BJ (cell line): ENCODE data around the gene COL9A2. TPM values are rescaled to one million over a fixed set of nuclear protein-coding genes. Genes with fewer than 3 reads are reported as not detected.

Source experiments
- CTCF ChIA-PET: fragments of 350-600 bp; formaldehyde crosslinking; extraction: SDS; loops from one replicate; lab custom pipeline; 2021; ENCODE audit warnings: antibody characterized with exemption, inconsistent platforms; lab: Yijun Ruan, JAX
- POLR2A ChIA-PET: fragments of 300-600 bp; sonication (Branson Sonifier 250); formaldehyde crosslinking; extraction: SDS; loops from one replicate; lab custom pipeline; 2021; ENCODE audit warnings: antibody characterized with exemption; lab: Charles Lee
- DNase-seq: peaks from one replicate; pipeline ENCODE4 v3.0.0-alpha.2; 2011; ENCODE audit warnings: low read depth
- H3K27me3 ChIP-seq: 2 replicates; pipeline ENCODE4 v1.6.0; 2011; ENCODE audit warnings: low read length; ENCODE audit not compliant: control insufficient read depth, insufficient read depth
- H3K36me3 ChIP-seq: 2 replicates; pipeline ENCODE4 v1.5.1; 2011; ENCODE audit warnings: low read length; ENCODE audit not compliant: control insufficient read depth, insufficient read depth
- H3K4me3 ChIP-seq: 2 replicates; pipeline ENCODE4 v1.5.1; 2011; ENCODE audit warnings: low read depth, mild to moderate bottlenecking, control low read depth, low read length
- CTCF ChIP-seq: IDR thresholded peaks from 2 replicates; pipeline ENCODE4 v1.5.1; 2011; ENCODE audit warnings: low read depth, mild to moderate bottlenecking, control low read depth, inconsistent platforms, low read length, moderate library complexity; ENCODE audit not compliant: insufficient read depth
- polyA plus RNA-seq: library from polyadenylated mRNA; depleted of rRNA; stranded (reverse); fragments of >200 nt; gene quantifications from 2 replicates; pipeline ENCODE4 v1.2.3, GENCODE V29; 2011

The COL9A2 gene
- polyA plus RNA-seq, 1 experiment = 0.07 TPM

GRCh38 chr1:40265298-40265697 lies 51.8 kb downstream of the COL9A2 start:
- H3K36me3 ChIP-seq = peaks cover 12% of the 10 kb centered on the region
- no peak for TF ChIP-seq CTCF
- CTCF ChIA-PET = interaction anchor here (2.2 kb wide), 1 partner anchor 139 kb away, joined by 4 read pairs; no protein-coding TSS in a partner anchor

GRCh38 chr1:40264354-40264781 lies 52.7 kb downstream of the COL9A2 start:
- Histone ChIP-seq H3K27me3 (no peaks in the 10 kb centered on the region), H3K4me3 (no peak overlapping the region), H3K36me3 (peaks cover 12% of the 10 kb centered on the region)
- no peak for DNase-seq
- no peak for TF ChIP-seq CTCF
- ChIA-PET POLR2A (no interaction called here), CTCF (interaction anchor here (2.2 kb wide), 1 partner anchor 140 kb away, joined by 4 read pairs; no protein-coding TSS in a partner anchor)

More at GRCh38 chr1:40265298-40265697, 51.8 kb downstream of the COL9A2 start:
- Histone ChIP-seq H3K4me3 (no peak overlapping the region), H3K27me3 (no peaks in the 10 kb centered on the region)
- POLR2A ChIA-PET = no interaction called here
- DNase-seq = no peak

- no peak for TF ChIP-seq CTCF
- CTCF ChIA-PET = no interaction called here
- peak overlapping the region; percentile 87 for H3K4me3 ChIP-seq
Observed at GRCh38 chr1:40258445-40258769, 58.7 kb downstream of the COL9A2 start.

GRCh38 chr1:40257688-40258444 lies 59.2 kb downstream of the COL9A2 start, which contains the start of gene ZMPSTE24:
ZMPSTE24 (plus strand) TSS chr1:40258236; CDS start chr1:40258272, 36 bp downstream.
- H3K36me3 ChIP-seq = peaks cover 6% of the 10 kb centered on the region
- ChIA-PET POLR2A (interaction anchor here (0.6 kb wide), 1 partner anchor 9 kb away, joined by 5 read pairs; no protein-coding TSS in a partner anchor), CTCF (interaction anchor here (0.6 to 1.1 kb wide), 2 partner anchors 10 to 114 kb away, joined by 3 read pairs; partner anchors contain the start of gene TMCO2)
- TF ChIP-seq CTCF = no peak
- peak; percentile 68 for DNase-seq
- no peaks in the 10 kb centered on the region for H3K27me3 ChIP-seq
- peak within 1 kb of the TSS; percentile 87 for H3K4me3 ChIP-seq

More at GRCh38 chr1:40258445-40258769, 58.7 kb downstream of the COL9A2 start:
- POLR2A ChIA-PET = no interaction called here
- no peak for DNase-seq
- Histone ChIP-seq H3K27me3 (no peaks in the 10 kb centered on the region), H3K36me3 (peaks cover 6% of the 10 kb centered on the region)

GRCh38 chr1:40257313-40257687 lies 59.8 kb downstream of the COL9A2 start:
- Histone ChIP-seq H3K36me3 (peaks cover 3% of the 10 kb centered on the region), H3K27me3 (no peaks in the 10 kb centered on the region), H3K4me3 (peak overlapping the region; percentile 87)
- peak; percentile 6 for DNase-seq
- ChIA-PET CTCF (interaction anchor here (0.6 to 1.1 kb wide), 2 partner anchors 10 to 113 kb away, joined by 3 read pairs; partner anchors contain the start of gene TMCO2), POLR2A (interaction anchor here (0.6 kb wide), 1 partner anchor 9 kb away, joined by 5 read pairs; no protein-coding TSS in a partner anchor)
- no peak for TF ChIP-seq CTCF
